K562 (cell line): Measurements from ENCODE around the gene ARHGEF12.

Experiments
- ATF1 ChIP-seq, 2 experiments: fragments of 450-650 bp in 1 of 2; IDR thresholded peaks; 2 replicates each; pipeline ENCODE4 v1.6.1; 2016; ENCODE audit warnings: missing compliant biosample characterization in 1 of 2, missing genetic modification characterization in 1 of 2
- E4F1 ChIP-seq: fragments of 250-450 bp; sonication (Bioruptor Pico); IDR thresholded peaks from 2 replicates; pipeline ENCODE4 v1.5.0; 2021; ENCODE audit warnings: mild to moderate bottlenecking, borderline replicate concordance
- MBD2 ChIP-seq: sonication (generic); IDR thresholded peaks from 2 replicates; pipeline ENCODE4 v1.6.1; 2016; ENCODE audit warnings: low read depth, borderline replicate concordance
- POLR2A ChIP-seq: fragments of 450-650 bp; conservative IDR thresholded peaks from 2 replicates; pipeline ENCODE4 v1.6.1; 2016
- SP1 ChIP-seq: sonication (generic); formaldehyde crosslinking; IDR thresholded peaks from 2 replicates; pipeline ENCODE4 v1.8.1; 2022; ENCODE audit warnings: mild to moderate bottlenecking, missing genetic modification reagents
- TEAD4 ChIP-seq, 2 experiments: sonication (generic) in 1 of 2; formaldehyde crosslinking in 1 of 2; IDR thresholded peaks; 2 replicates each; pipeline versions ENCODE4 v1.6.1 to v1.8.0; 2012 to 2022; ENCODE audit warnings: borderline replicate concordance in 1 of 2, inconsistent platforms in 1 of 2, low read length in 1 of 2, mild to moderate bottlenecking in 1 of 2, missing genetic modification reagents in 1 of 2

GRCh38 chr11:120404495-120404894 is 68.3 kb downstream of the ARHGEF12 start:
- no peak for TF ChIP-seq SP1 (CRISPR knock-in tag)
- TF ChIP-seq E4F1 = no peak
- no peak for TF ChIP-seq POLR2A
- TF ChIP-seq TEAD4 (IDR thresholded peaks at IDR 0.05; ENCODE audit: low read length) = no peak
- no peak for TF ChIP-seq TEAD4 (CRISPR knock-in tag; IDR thresholded peaks at IDR 0.05; ENCODE audit: borderline replicate concordance)
- TF ChIP-seq ATF1 (CRISPR knock-in tag; IDR thresholded peaks at IDR 0.05) = no peak
- TF ChIP-seq ATF1 (tag; IDR thresholded peaks at IDR 0.05) = no peak
- no peak for TF ChIP-seq MBD2
